Memory B cell (primary cell): ENCODE results near the gene PTPRCAP.

Source experiments
- ATAC-seq: fragments of 150-1000 bp; cut with Tn5 transposase; 2 replicates; pipeline ENCODE4 v1.10.0; 2021; ENCODE audit warnings: low read depth, mild to moderate bottlenecking, moderate library complexity
- DNase-seq, 2 donors: peaks; one replicate each; pipeline ENCODE4 v3.0.0; 2022; ENCODE audit warnings: low spot score in 2 of 2
- H3K27ac Mint-ChIP-seq: one replicate; pipeline ENCODE4 v1.8.0; 2022; ENCODE audit warnings: mild to moderate bottlenecking, moderate library complexity, mixed read lengths
- H3K27me3 Mint-ChIP-seq: one replicate; pipeline ENCODE4 v1.8.0; 2022; ENCODE audit warnings: mixed read lengths
- H3K36me3 Mint-ChIP-seq: one replicate; pipeline ENCODE4 v1.8.0; 2022; ENCODE audit warnings: mild to moderate bottlenecking, mixed read lengths
- H3K4me1 Mint-ChIP-seq: one replicate; pipeline ENCODE4 v1.8.0; 2022; ENCODE audit warnings: mixed read lengths
- H3K4me3 Mint-ChIP-seq: one replicate; pipeline ENCODE4 v1.8.0; 2022; ENCODE audit warnings: mild to moderate bottlenecking, moderate library complexity, mixed read lengths
- H3K9me3 Mint-ChIP-seq: one replicate; pipeline ENCODE4 v1.8.0; 2022; ENCODE audit warnings: mixed read lengths

PTPRCAP gene

GRCh38 chr11:67455054-67455453 lies 17.6 kb upstream of the PTPRCAP start, which contains the start of gene CABP4:
Gene CABP4, plus strand, starts transcription at chr11:67455354. Its CDS starts 70 bp downstream, at chr11:67455424.
- H3K9me3 Mint-ChIP-seq: no peaks in the 10 kb centered on the region
- ATAC-seq (no peak), DNase-seq (no peak)
- H3K27ac Mint-ChIP-seq: no peak within 1 kb of the TSS
- no peaks in the 10 kb centered on the region for H3K27me3 Mint-ChIP-seq
- H3K36me3 Mint-ChIP-seq: no peaks in the 10 kb centered on the region
- H3K4me1 Mint-ChIP-seq: peaks cover 28% of the 10 kb centered on the region
- H3K4me3 Mint-ChIP-seq: no peak within 1 kb of the TSS

GRCh38 chr11:67453816-67454732 lies 16.6 kb upstream of the PTPRCAP start:
- no peaks in the 10 kb centered on the region for H3K36me3 Mint-ChIP-seq

GRCh38 chr11:67452141-67452952 lies 14.9 kb upstream of the PTPRCAP start, which contains the start of gene GPR152:
Gene GPR152, minus strand, starts transcription at chr11:67452729. Its CDS starts 5 bp downstream, at chr11:67452724.
- H3K4me3 Mint-ChIP-seq: no peak within 1 kb of the TSS
- no peak for ATAC-seq
- H3K9me3 Mint-ChIP-seq: no peaks in the 10 kb centered on the region
- no peaks in the 10 kb centered on the region for H3K27me3 Mint-ChIP-seq
- H3K4me1 Mint-ChIP-seq: peaks cover 28% of the 10 kb centered on the region
- no peaks in the 10 kb centered on the region for H3K36me3 Mint-ChIP-seq
- no peak for DNase-seq
- H3K27ac Mint-ChIP-seq: no peak within 1 kb of the TSS

More at GRCh38 chr11:67453816-67454732, 16.6 kb upstream of the PTPRCAP start:
- H3K27ac Mint-ChIP-seq: no peak overlapping the region
- H3K9me3 Mint-ChIP-seq: no peaks in the 10 kb centered on the region
- DNase-seq (no peak), ATAC-seq (no peak)
- peaks cover 29% of the 10 kb centered on the region for H3K4me1 Mint-ChIP-seq
- no peak overlapping the region for H3K4me3 Mint-ChIP-seq
- H3K27me3 Mint-ChIP-seq: no peaks in the 10 kb centered on the region

GRCh38 chr11:67451658-67451976 lies 14.1 kb upstream of the PTPRCAP start:
- no peak overlapping the region for H3K27ac Mint-ChIP-seq
- no peak overlapping the region for H3K4me3 Mint-ChIP-seq
- H3K36me3 Mint-ChIP-seq: no peaks in the 10 kb centered on the region
- no peaks in the 10 kb centered on the region for H3K9me3 Mint-ChIP-seq
- ATAC-seq (no peak), DNase-seq (no peak)
- peaks cover 24% of the 10 kb centered on the region for H3K4me1 Mint-ChIP-seq
- no peaks in the 10 kb centered on the region for H3K27me3 Mint-ChIP-seq

GRCh38 chr11:67450796-67451657 lies 13.5 kb upstream of the PTPRCAP start:
- ATAC-seq (no peak), DNase-seq (no peak)
- Mint-ChIP-seq H3K27ac (no peak overlapping the region), H3K27me3 (no peaks in the 10 kb centered on the region), H3K4me3 (no peak overlapping the region), H3K9me3 (no peaks in the 10 kb centered on the region), H3K4me1 (peaks cover 29% of the 10 kb centered on the region), H3K36me3 (no peaks in the 10 kb centered on the region)

- ATAC-seq (no peak), DNase-seq (no peak)
- Mint-ChIP-seq H3K4me1 (peaks cover 40% of the 10 kb centered on the region), H3K27me3 (no peaks in the 10 kb centered on the region), H3K36me3 (no peaks in the 10 kb centered on the region), H3K9me3 (no peaks in the 10 kb centered on the region), H3K4me3 (peak overlapping the region; percentile 24), H3K27ac (peak overlapping the region; percentile 55)
These were observed 11.8 kb upstream of the PTPRCAP start for GRCh38 chr11:67449116-67449844.

GRCh38 chr11:67448220-67448609 lies 10.7 kb upstream of the PTPRCAP start:
- peak overlapping the region; percentile 97 for H3K27ac Mint-ChIP-seq
- H3K36me3 Mint-ChIP-seq: no peaks in the 10 kb centered on the region
- ATAC-seq: no peak
- DNase-seq: no peak
- peaks cover 41% of the 10 kb centered on the region for H3K4me1 Mint-ChIP-seq
- peak overlapping the region; percentile 33 for H3K4me3 Mint-ChIP-seq
- no peaks in the 10 kb centered on the region for H3K9me3 Mint-ChIP-seq
- no peaks in the 10 kb centered on the region for H3K27me3 Mint-ChIP-seq

- Mint-ChIP-seq H3K27ac (peak overlapping the region; percentile 97), H3K4me1 (peaks cover 59% of the 10 kb centered on the region), H3K4me3 (peak overlapping the region; percentile 82), H3K36me3 (no peaks in the 10 kb centered on the region), H3K9me3 (no peaks in the 10 kb centered on the region), H3K27me3 (no peaks in the 10 kb centered on the region)
- ATAC-seq (no peak), DNase-seq (no peak)
These were observed 8.0 kb upstream of the PTPRCAP start for GRCh38 chr11:67445515-67445914.

- Mint-ChIP-seq H3K36me3 (peaks cover 4% of the 10 kb centered on the region), H3K4me3 (peak overlapping the region; percentile 78), H3K9me3 (no peaks in the 10 kb centered on the region), H3K27ac (peak overlapping the region; percentile 92), H3K27me3 (no peaks in the 10 kb centered on the region), H3K4me1 (peaks cover 60% of the 10 kb centered on the region)
- ATAC-seq (no peak), DNase-seq (peak in 1 of 2 donors; percentile 34)
These were observed 5.3 kb upstream of the PTPRCAP start for GRCh38 chr11:67442504-67443404.

- ATAC-seq: peak; percentile 11
- Mint-ChIP-seq H3K9me3 (no peaks in the 10 kb centered on the region), H3K36me3 (peaks cover 4% of the 10 kb centered on the region), H3K4me1 (peaks cover 58% of the 10 kb centered on the region), H3K27me3 (no peaks in the 10 kb centered on the region), H3K4me3 (peak overlapping the region; percentile 49), H3K27ac (peak overlapping the region; percentile 92)
- DNase-seq: peak in 1 of 2 donors; percentile 39
These were observed 4.4 kb upstream of the PTPRCAP start for GRCh38 chr11:67441731-67442351.

- ATAC-seq (no peak), DNase-seq (peak in 1 of 2 donors; percentile 35)
- no peaks in the 10 kb centered on the region for H3K27me3 Mint-ChIP-seq
- peak overlapping the region; percentile 92 for H3K27ac Mint-ChIP-seq
- no peaks in the 10 kb centered on the region for H3K9me3 Mint-ChIP-seq
- peak overlapping the region; percentile 58 for H3K4me3 Mint-ChIP-seq
- H3K4me1 Mint-ChIP-seq: peaks cover 59% of the 10 kb centered on the region
- H3K36me3 Mint-ChIP-seq: peaks cover 9% of the 10 kb centered on the region
These were observed 3.6 kb upstream of the PTPRCAP start for GRCh38 chr11:67441098-67441563.
